ENCODE results near the gene AQP6. TPM values are rescaled to one million over a fixed set of nuclear protein-coding genes. Genes with fewer than 3 reads are reported as not detected.

Gene AQP6
- total RNA-seq, 2 donors from 2014 or later: not detected

DNA sequence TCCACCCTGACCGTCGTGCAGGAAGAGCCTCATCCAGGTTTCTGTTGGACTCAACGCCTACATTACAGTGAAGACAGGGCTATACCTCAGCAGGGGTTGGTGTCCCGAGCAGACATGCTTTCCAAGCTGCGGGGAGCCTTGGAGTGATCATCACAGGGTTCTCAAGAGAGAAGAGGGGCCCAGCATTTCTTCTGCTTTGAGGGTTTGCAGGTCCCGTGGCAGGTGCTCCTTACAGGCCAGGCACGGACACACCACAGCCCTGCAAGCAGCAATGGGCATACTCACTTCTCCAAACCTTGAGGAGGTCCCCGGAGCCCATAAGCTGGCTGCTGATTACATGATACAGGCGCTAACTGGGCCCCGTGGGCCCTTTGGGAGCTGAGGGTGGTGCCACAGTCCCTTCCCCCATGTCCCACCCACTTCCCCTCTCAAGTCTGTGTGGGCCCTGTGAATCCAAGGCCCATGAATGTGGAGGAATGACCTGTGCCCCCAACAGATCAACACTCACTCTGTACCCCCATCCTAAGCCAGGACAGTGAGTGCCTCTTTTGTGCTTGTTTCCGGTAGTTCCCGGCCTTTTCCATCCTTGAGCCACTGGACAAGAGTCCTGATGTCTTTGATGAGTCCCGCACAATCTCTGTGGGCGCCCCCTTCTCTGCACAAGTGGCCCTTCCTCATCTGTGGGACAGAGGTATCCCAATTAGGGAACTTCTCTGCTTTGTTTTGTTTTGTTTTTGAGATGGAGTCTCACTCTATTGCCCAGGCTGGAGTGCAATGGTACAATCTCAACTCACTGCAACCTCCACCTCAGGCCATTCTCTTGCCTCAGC, 21.1 kb upstream of the AQP6 start:
- H3K27ac Mint-ChIP-seq: no peak overlapping the region
- H3K36me3 Mint-ChIP-seq: no peaks in the 10 kb centered on the region
- no peaks in the 10 kb centered on the region for H3K9me3 Mint-ChIP-seq
- DNase-seq (ENCODE audit: low spot score in 2 of 2) (no peak), ATAC-seq (no peak)

DNA sequence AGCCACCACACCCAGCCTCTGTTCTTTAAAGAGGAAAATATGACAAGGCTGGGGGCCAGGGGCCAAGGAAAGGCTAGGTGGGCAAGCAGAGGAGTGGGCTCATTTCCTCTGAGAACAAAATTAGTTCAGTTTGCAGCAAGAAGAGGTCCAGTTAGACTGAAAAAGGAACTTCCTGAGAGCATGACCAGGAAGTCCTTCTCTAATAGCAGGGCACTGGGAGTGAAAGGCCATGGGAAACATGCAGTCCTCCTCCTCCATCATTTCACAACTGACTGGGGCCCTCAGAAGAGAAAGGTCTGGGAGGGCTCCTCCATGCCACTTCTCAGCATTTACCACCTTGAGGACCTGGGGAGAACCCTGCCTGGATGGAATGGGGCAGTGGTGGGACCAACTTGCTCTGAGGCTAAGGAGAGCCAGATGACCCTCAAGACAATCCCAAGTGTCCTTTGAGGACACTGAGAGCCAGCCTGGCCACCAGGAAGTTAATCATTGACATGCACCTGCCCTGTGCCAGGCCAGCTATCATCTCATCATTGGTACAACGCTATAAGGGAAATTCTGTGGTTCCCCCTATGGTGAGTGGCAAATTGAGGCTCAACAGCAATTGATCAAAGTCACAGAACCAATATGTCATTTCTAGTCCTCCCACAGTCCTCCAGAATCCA, 20.2 kb upstream of the AQP6 start:
- ATAC-seq: no peak

DNA sequence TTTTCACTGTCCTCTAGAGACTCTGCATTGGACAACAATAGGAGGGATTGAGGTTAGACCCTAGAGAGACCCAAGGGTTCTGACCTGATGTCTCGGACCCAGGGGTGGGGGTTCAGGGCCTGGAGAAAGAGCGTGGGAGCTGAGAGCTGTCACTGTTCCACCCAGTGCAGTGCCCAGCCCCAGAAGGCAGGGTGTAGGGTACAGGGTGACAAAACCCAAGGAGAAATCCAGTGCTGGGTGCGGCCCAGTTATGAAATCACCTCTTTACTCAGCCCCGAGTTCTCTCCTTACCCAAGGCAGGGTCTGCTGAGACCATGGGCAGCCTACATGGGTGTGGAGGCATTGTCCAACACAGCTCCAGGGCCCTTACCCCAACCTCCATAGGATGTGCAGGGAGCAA, 19.6 kb upstream of the AQP6 start:
- DNase-seq (ENCODE audit: low spot score in 2 of 2) (no peak), ATAC-seq (no peak)
- Mint-ChIP-seq H3K36me3 (no peaks in the 10 kb centered on the region), H3K27ac (no peak overlapping the region), H3K9me3 (no peaks in the 10 kb centered on the region)

More for the DNA sequence above, 20.2 kb upstream of the AQP6 start:
- no peak overlapping the region for H3K27ac Mint-ChIP-seq
- H3K9me3 Mint-ChIP-seq: no peaks in the 10 kb centered on the region
- DNase-seq (ENCODE audit: low spot score in 2 of 2): no peak
- H3K36me3 Mint-ChIP-seq: no peaks in the 10 kb centered on the region

DNA sequence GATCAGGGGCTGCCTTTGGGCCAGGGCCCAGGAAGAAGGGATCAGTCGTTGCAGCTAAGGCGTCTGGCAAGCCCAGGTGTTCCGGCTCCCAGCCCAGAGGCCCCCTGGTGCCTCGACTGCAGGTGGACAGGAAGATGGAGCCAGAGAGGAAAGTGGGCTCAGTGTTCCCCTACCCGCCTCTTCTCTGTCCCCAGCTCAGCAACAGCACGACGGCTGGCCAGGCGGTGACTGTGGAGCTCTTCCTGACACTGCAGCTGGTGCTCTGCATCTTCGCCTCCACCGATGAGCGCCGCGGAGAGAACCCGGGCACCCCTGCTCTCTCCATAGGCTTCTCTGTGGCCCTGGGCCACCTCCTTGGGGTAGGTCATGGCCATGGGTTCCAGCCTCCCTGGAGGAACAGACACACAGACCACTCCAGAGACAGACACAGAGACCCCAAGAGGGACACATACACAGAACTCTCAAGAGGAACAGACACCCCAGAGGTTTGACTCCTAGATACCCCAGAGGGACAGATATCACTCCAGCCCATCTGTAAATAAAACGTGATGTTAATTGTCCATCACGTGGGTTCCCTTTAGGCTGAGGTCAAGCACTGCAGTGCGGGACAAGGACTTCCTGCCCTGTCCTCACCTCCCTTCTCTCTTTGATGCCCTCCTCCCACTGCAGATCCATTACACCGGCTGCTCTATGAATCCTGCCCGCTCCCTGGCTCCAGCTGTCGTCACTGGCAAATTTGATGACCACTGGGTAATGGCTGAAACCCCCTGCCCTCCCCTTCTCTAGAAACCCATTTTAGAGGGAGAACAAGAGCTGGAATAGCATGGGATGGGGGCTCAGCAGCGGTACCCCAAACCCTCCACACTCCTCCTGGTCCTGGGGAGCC, 18.5 kb upstream of the AQP6 start:
- DNase-seq (ENCODE audit: low spot score in 2 of 2) (no peak), ATAC-seq (no peak)
- Mint-ChIP-seq H3K27ac (no peak overlapping the region), H3K9me3 (no peaks in the 10 kb centered on the region), H3K36me3 (no peaks in the 10 kb centered on the region)

DNA sequence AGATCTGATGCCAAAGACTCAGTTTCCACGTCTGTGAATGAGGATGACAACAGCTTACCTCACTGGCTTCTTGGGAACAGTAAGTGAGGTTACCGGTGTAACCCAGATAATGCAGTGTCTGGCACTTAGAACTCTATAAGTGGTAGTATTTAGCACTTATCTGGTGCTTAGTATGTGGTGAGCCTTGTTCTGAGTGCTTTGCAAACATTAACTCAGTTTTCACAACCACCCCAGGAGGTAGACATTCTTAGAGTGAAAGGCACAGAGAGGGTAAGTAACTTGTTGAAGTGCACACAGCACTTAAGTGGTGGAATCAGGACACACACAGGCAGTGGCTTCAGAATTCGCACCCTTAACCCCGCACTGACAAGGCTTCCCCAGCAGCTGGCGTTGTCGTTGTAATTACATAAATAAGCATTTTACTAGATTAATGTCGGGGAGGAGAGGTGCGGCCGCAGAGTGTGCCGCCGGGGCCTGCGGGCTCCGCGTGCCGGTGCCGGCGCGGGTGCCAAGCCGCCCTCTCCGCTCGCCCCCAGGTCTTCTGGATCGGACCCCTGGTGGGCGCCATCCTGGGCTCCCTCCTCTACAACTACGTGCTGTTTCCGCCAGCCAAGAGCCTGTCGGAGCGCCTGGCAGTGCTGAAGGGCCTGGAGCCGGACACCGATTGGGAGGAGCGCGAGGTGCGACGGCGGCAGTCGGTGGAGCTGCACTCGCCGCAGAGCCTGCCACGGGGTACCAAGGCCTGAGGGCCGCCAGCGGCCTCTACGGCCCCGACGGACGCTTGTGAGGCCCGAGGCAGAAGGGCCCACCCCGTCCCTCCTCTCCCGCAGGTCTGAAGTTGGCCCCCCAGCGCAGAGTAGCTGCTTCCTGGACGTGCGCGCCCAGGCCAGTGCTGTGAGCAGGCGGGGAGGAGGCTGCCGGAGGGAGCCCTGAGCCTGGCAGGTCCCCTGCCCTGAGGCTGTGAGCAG, 17.6 kb upstream of the AQP6 start:
- peak in 1 of 2 donors; percentile 32 for ATAC-seq
- H3K27ac Mint-ChIP-seq: no peak overlapping the region
- no peak for DNase-seq (ENCODE audit: low spot score in 2 of 2)
- H3K9me3 Mint-ChIP-seq: no peaks in the 10 kb centered on the region
- peaks cover 0 to under 1% of the 10 kb centered on the region in 2 donors for H3K36me3 Mint-ChIP-seq

DNA sequence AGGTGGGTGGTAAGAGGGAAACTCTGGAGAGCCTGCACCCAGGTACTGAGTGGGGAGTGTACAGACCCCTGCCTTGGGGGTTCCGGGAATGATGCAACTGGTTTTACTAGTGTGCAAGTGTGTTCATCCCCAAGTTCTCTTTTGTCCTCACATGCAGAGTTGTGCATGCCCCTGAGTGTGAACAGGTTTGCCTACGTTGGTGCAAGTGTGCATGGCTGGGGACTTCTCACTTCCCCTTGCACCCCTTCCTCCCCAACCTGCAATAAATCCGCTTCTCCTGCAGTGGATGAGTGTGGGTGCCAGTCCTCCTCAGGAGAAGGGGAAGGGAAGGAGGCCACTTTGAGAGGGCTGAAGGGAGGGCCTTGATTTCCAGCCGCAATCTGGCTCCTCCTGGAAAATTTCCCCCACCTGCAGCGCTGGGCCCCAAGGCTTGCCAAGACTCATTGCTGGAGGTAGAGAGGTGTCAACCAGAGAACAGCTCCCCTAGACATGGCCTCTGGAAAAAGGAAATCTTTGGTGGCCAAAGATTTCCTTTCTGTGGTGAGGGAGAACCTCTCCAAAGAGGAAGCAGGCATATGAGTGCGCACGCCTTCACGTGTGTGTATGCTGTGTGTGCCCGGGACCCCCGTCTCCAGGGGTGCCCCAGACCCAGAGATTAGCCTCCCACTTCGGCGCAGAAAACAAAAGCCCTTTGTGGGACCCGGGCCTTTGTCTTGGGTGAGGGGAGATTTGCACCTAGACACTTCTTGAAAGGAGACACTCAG, 16.7 kb upstream of the AQP6 start:
- DNase-seq (ENCODE audit: low spot score in 2 of 2) (no peak), ATAC-seq (no peak)
- H3K36me3 Mint-ChIP-seq: peaks cover 6 to 7% of the 10 kb centered on the region in 2 donors

DNA sequence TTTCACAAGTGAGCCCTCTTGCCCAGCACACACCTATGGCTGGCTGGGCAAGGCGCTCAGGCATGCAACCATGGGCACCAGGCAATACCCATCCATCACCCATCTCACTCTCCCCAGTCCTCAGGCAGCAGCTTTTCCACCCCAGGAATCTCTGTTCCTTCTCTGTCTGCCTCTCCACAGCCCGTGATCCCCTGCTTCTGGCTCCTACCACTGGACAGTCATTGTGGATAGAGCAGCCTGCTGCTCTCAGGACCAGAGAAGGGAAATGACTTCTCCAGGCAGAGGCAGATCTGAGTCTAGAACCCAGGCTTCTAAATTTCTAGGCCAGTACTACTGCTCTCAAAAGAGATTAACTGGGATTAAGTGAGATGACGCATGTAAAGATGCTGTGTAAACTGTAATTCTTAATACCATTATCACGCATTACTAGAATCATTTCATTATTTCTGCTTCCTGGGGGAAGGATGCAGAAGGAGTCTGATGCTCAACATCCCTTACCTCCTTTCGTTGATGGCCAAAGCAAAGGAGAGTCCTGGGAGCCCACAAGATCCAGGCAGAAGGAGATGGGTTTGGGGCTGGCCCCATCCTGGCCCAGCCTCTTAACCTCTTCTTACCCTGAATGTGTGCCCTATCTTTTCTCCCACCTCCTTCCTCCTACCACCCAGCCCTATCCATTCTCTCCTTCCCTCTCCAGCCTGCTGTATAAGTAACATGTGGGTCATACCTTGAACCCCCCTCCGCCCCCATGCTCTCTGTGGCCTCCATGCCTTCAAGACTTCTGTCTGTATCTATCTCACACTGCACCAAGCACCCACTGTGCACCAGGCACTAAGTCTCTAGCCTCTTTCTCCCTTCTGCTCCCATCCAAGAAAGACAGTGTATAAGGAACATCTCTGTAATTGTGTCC, 15.8 kb upstream of the AQP6 start:
- H3K9me3 Mint-ChIP-seq: no peaks in the 10 kb centered on the region
- ATAC-seq: no peak
- H3K27ac Mint-ChIP-seq: no peak overlapping the region
- H3K36me3 Mint-ChIP-seq: peaks cover 6 to 7% of the 10 kb centered on the region in 2 donors
- no peak for DNase-seq (ENCODE audit: low spot score in 2 of 2)

More for the DNA sequence above, 16.7 kb upstream of the AQP6 start:
- Mint-ChIP-seq H3K9me3 (no peaks in the 10 kb centered on the region), H3K27ac (no peak overlapping the region)

DNA sequence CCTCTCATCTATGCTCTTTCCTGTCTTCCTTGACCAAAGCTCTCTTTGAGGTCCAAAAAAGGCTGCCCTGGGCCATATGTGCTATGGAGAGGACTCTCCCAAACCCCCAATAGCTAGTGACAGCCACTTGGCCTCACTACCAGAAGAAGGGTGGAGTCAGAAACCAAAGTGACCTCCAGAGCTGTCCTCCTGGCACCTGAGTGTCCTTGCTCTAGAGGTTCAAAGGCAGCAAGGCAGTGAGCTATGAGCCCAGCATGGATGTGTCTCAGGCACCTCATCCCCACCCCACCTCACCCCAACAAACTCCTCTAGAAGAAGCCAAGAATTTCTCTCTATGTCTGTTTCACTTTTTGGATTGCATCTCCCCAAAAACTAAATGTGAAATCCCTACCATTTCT, 15.2 kb upstream of the AQP6 start:
- Mint-ChIP-seq H3K36me3 (peaks cover 6 to 7% of the 10 kb centered on the region in 2 donors), H3K9me3 (no peaks in the 10 kb centered on the region), H3K27ac (no peak overlapping the region)
- ATAC-seq (no peak), DNase-seq (ENCODE audit: low spot score in 2 of 2) (no peak)

DNA sequence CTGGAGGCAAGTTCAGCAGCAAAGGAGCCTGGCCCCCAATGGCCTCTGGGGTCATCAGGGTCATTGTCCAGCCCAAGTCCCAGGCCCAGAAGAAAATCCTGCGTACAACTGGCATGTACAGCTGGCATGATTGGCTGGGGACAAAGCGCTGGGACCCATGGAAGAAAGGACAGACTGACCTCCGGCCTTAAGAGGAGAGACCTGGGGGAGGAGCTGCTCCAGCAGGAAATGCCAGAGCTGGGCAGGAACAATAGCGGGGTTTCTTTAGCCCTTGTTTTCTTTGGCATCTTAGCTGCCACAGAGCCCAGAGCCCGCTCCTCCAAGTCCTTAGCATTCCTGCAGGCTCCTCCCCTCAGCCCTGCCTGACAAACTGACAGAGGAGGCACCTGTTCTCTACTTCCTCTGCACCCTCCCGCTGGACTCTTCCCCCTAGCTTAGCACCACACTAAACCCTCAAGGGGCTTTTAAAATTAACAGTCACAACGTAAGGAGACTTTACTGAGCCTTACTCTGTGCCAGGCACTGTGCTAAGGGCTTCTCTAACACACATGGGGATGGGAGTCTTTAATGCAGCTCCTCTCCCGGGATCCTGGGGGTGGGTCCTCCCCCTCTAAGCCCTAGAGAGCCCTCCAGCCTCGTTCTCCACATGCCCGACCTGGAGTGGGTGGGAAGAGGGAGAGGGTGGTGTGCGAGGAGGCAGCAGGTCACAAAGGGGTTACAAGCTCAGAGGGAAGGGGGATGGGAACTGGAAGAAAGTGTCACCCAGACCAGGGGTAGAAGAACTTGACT, 12.9 kb upstream of the AQP6 start:
- ATAC-seq: no peak
- no peak overlapping the region for H3K27ac Mint-ChIP-seq

DNA sequence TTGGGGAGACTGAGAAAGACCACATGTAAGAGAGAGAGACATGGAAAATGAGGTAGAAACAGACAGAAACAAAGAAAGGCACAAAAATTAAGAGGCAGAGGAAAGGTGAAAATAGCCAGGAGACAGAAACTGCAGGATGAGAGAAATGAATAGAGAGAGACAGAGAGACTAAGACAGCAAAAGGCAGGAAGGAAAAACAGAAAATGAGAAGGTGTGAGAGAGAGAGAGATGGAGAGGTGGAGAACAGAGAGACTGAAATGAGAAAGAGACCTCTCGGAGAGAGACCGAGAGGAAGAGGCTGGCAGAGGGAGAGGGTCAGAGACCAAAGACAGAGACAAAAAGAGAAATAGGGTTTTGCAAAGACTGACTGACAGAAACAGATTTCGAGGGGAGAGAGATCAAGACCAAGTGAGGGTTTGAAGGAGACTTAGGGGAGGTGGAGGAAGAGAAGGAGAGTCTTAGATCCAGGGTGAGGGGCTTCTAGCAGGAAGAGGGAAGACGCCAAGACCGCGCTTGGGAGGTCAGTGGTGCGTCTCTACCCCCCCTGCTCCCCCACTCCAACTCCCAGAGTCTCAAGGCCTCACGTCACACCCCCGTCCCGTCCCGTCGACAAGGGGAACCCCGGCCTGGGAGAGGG, 12.2 kb upstream of the AQP6 start:
- H3K27ac Mint-ChIP-seq: no peak overlapping the region

More for the DNA sequence above, 12.9 kb upstream of the AQP6 start:
- no peak for DNase-seq (ENCODE audit: low spot score in 2 of 2)
- no peaks in the 10 kb centered on the region for H3K9me3 Mint-ChIP-seq
- H3K36me3 Mint-ChIP-seq: peaks cover 6 to 7% of the 10 kb centered on the region in 2 donors

DNA sequence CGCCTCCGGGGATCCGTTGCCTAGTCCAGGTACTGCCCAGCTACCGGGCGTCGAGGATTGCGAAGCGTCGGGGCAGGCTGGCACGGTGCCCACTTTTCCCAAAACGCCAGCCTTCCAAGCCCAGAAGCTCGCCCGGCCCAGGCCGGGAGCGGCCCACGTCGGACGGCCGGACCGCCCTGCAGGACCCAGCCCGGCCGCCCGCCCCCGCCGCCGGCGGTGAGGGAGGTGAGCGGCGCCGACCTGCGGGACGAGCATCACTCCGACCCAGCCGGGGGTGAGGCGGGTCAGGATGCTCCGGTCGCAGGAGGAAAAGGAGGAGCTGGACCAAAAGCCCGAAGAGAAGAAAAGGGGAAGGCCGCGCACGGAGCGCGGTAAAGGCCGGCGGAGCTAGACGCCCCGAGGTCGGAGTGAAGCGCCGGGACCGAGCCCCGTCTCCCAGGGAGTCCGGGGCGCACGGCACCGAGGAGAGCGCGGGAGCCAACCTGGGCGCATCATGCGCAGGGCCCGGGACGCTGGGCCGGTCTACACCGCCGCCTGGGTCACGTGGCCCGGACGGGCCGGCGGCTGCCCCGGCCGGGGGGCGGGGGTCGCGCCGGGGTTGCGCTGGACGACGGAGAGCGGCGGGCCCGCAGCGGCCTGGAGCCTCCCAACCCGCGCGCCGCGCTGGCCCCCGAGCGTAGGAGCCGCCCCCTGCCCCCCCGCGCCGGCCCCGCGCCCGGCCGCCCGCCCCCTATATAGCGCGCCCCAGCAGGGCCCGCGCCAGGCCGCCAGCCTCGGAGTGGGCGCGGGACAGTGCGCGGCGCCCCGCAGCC, 11.4 kb upstream of the AQP6 start, which contains the start of gene AQP5:
AQP5 (plus strand) TSS at position 762 of the 812 bp plus-strand sequence. CDS start 146 bp downstream, outside the sequence.
- H3K27ac Mint-ChIP-seq: no peak within 1 kb of the TSS
- peaks cover 6 to 7% of the 10 kb centered on the region in 2 donors for H3K36me3 Mint-ChIP-seq
- ATAC-seq (peak in 1 of 2 donors; percentile 43), DNase-seq (ENCODE audit: low spot score in 2 of 2) (no peak)
- no peaks in the 10 kb centered on the region for H3K9me3 Mint-ChIP-seq

More for the DNA sequence above, 12.2 kb upstream of the AQP6 start:
- H3K36me3 Mint-ChIP-seq: peaks cover 6 to 7% of the 10 kb centered on the region in 2 donors
- no peaks in the 10 kb centered on the region for H3K9me3 Mint-ChIP-seq
- ATAC-seq (no peak), DNase-seq (ENCODE audit: low spot score in 2 of 2) (no peak)

DNA sequence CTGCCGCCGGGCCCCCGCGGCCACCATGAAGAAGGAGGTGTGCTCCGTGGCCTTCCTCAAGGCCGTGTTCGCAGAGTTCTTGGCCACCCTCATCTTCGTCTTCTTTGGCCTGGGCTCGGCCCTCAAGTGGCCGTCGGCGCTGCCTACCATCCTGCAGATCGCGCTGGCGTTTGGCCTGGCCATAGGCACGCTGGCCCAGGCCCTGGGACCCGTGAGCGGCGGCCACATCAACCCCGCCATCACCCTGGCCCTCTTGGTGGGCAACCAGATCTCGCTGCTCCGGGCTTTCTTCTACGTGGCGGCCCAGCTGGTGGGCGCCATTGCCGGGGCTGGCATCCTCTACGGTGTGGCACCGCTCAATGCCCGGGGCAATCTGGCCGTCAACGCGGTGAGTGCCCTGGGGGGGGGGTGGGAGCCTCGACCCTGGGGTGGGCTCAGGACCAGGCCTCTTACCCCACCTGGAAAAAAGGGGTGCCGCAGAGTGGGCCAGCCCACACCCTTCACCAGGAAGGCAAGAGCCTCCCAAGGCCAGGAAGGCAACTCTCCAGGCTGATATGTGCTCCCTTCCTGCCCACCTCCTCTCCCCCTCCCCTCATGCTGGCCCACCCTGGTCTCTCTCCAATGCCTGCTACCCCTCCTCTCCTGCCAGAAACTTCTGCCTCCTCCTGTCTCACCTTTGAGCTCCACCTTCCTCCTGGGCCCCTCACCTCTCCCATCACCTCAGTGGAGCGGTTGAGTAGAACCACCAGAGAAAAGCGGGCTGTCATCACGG, 10.6 kb upstream of the AQP6 start:
- H3K27ac Mint-ChIP-seq: no peak overlapping the region
- H3K9me3 Mint-ChIP-seq: no peaks in the 10 kb centered on the region
- peaks cover 6 to 7% of the 10 kb centered on the region in 2 donors for H3K36me3 Mint-ChIP-seq
- no peak for DNase-seq (ENCODE audit: low spot score in 2 of 2)
- ATAC-seq: no peak

Data from activated naive CD4-positive, alpha-beta T cell treated with anti-CD3 and anti-CD28 coated beads, Interleukin-2, amount 50 U/mL, for 72 hours (primary cell).